Astrocyte (in vitro differentiated cells and primary cell): ENCODE data around the gene MAGEA12.
"Not testable (repeated sequence)": the region's sequence is repeated elsewhere in the genome, so short reads cannot be mapped to it uniquely, and the experiment has no call there.

ENCODE experiments used
- CTCF ChIP-seq: IDR thresholded peaks from 2 replicates; pipeline ENCODE4 v1.5.1; 2011; ENCODE audit warnings: low read depth, mild to moderate bottlenecking, inconsistent platforms, low read length, moderate library complexity; ENCODE audit not compliant: insufficient read depth
- EZH2 ChIP-seq: IDR thresholded peaks from 2 replicates; pipeline ENCODE4 v1.6.1; 2012; ENCODE audit warnings: mild to moderate bottlenecking, low read length, inconsistent platforms; ENCODE audit not compliant: insufficient read depth

GRCh38 chrX:152709173-152709572, 24.4 kb upstream of the MAGEA12 start, which contains the start of gene CSAG2:
- not testable (repeated sequence) for TF ChIP-seq CTCF, EZH2
